Measurements from ENCODE around the gene RGCC. TPM values are rescaled to one million over a fixed set of nuclear protein-coding genes. Genes with fewer than 3 reads are reported as not detected.

Gene RGCC
- total and polyA plus RNA-seq, 7 experiments from 2014 or later = 45.9 to 402 (median 197) TPM

- H3K27me3 Mint-ChIP-seq = no peaks in the 10 kb centered on the region
Measured at GRCh38 chr13:41465898-41466320, 8.6 kb downstream of the RGCC start.

GRCh38 chr13:41467425-41467945 lies 10.1 kb downstream of the RGCC start:
- peaks cover 12 to 54% (median 52%) of the 10 kb centered on the region in 5 donors for H3K36me3 Mint-ChIP-seq
- CTCF ChIA-PET = interaction anchor here (0.5 to 1.5 kb wide), 6 partner anchors 8 to 194 kb away, joined by 3 to 4 read pairs (median 3); no protein-coding TSS in a partner anchor
- intact Hi-C loops (cut with micrococcal nuclease) = loop anchor here (10.0 kb wide), 2 partner anchors 927 to 1283 kb away; no protein-coding TSS in a partner anchor
- no peaks in the 10 kb centered on the region for H3K27me3 Mint-ChIP-seq
- DNase-seq (no peak), ATAC-seq (no peak)
- peaks cover 0 to 10% (median 0%) of the 10 kb centered on the region in 11 donors for H3K9me3 Mint-ChIP-seq
- H3K4me1 Mint-ChIP-seq = peaks cover 45 to 98% (median 89%) of the 10 kb centered on the region in 7 donors
- H3K27me3 ChIP-seq (ENCODE audit: control insufficient read depth in 2 of 2, insufficient read depth in 2 of 2, low read length in 2 of 2) = no peaks in the 10 kb centered on the region
- H3K27ac ChIP-seq (ENCODE audit: low read depth, low read length) = peak overlapping the region; percentile 97
- H3K36me3 ChIP-seq (ENCODE audit: control insufficient read depth in 2 of 3, insufficient read depth in 3 of 3, low read length in 3 of 3) = peaks cover 21 to 34% (median 28%) of the 10 kb centered on the region in 3 experiments
- no peak overlapping the region for H3K4me3 ChIP-seq (ENCODE audit: low read length)
- peak overlapping the region in 6 of 10 donors; percentile 61 to 98 (median 94) for H3K4me3 Mint-ChIP-seq
- H3K27ac Mint-ChIP-seq = peak overlapping the region in 8 of 9 donors; percentile 96 to 100 (median 99)
- no peaks in the 10 kb centered on the region for H3K9me3 ChIP-seq (ENCODE audit: control insufficient read depth in 2 of 3, low read length in 3 of 3)
- peaks cover 43 to 72% of the 10 kb centered on the region in 2 donors for H3K4me1 ChIP-seq (ENCODE audit: control insufficient read depth in 2 of 2, insufficient read depth in 2 of 2, low read length in 2 of 2)
- POLR2A ChIA-PET = interaction anchor here (1.1 to 11.0 kb wide), 7 partner anchors 17 to 185 kb away, joined by 3 to 284 read pairs (median 4); no protein-coding TSS in a partner anchor

More at GRCh38 chr13:41465898-41466320, 8.6 kb downstream of the RGCC start:
- ChIA-PET CTCF (interaction anchor here (0.6 to 1.9 kb wide), 4 partner anchors 33 to 178 kb away, joined by 3 to 10 read pairs (median 3); no protein-coding TSS in a partner anchor), POLR2A (interaction anchor here (1.1 to 11.0 kb wide), 7 partner anchors 8 to 109 kb away, joined by 3 to 284 read pairs (median 7); partner anchors contain the start of gene RGCC)
- Histone ChIP-seq H3K36me3 (ENCODE audit: control insufficient read depth in 2 of 3, insufficient read depth in 3 of 3, low read length in 3 of 3) (peaks cover 21 to 31% (median 28%) of the 10 kb centered on the region in 3 experiments), H3K27me3 (ENCODE audit: control insufficient read depth in 2 of 2, insufficient read depth in 2 of 2, low read length in 2 of 2) (no peaks in the 10 kb centered on the region), H3K4me3 (ENCODE audit: low read length) (peak overlapping the region; percentile 36), H3K27ac (ENCODE audit: low read depth, low read length) (peak overlapping the region; percentile 97), H3K4me1 (ENCODE audit: control insufficient read depth in 2 of 2, insufficient read depth in 2 of 2, low read length in 2 of 2) (peaks cover 58 to 85% of the 10 kb centered on the region in 2 donors), H3K9me3 (ENCODE audit: control insufficient read depth in 2 of 3, low read length in 3 of 3) (no peaks in the 10 kb centered on the region)
- H3K4me3 Mint-ChIP-seq = peak overlapping the region; percentile 89 to 98 (median 94)
- H3K27ac Mint-ChIP-seq = peak overlapping the region; percentile 96 to 100 (median 99)
- H3K9me3 Mint-ChIP-seq = peaks cover 0 to 10% (median 0%) of the 10 kb centered on the region in 11 donors
- intact Hi-C loops (cut with micrococcal nuclease) = loop anchor here (1.0 to 10.0 kb wide), 11 partner anchors 9 to 1281 kb away; partner anchors contain the start of genes RGCC (in 2 of the 2) and WBP4 (in 1 of the 2)
- no peak for DNase-seq
- ATAC-seq = peak; percentile 1
- peaks cover 58 to 98% (median 92%) of the 10 kb centered on the region in 7 donors for H3K4me1 Mint-ChIP-seq
- H3K36me3 Mint-ChIP-seq = peaks cover 9 to 56% (median 44%) of the 10 kb centered on the region in 5 donors

GRCh38 chr13:41468631-41469030 lies 11.3 kb downstream of the RGCC start:
- Mint-ChIP-seq H3K9me3 (peaks cover 0 to 9% (median 5%) of the 10 kb centered on the region in 11 donors), H3K27me3 (no peaks in the 10 kb centered on the region), H3K4me1 (peaks cover 38 to 98% (median 87%) of the 10 kb centered on the region in 7 donors), H3K27ac (peak overlapping the region in 8 of 9 donors; percentile 25 to 100 (median 98)), H3K36me3 (peaks cover 12 to 63% (median 60%) of the 10 kb centered on the region in 5 donors), H3K4me3 (peak overlapping the region in 4 of 10 donors; percentile 44 to 98 (median 94))
- Histone ChIP-seq H3K27me3 (ENCODE audit: control insufficient read depth in 2 of 2, insufficient read depth in 2 of 2, low read length in 2 of 2) (no peaks in the 10 kb centered on the region), H3K4me3 (ENCODE audit: low read length) (no peak overlapping the region), H3K36me3 (ENCODE audit: control insufficient read depth in 2 of 3, insufficient read depth in 3 of 3, low read length in 3 of 3) (peaks cover 21 to 34% (median 28%) of the 10 kb centered on the region in 3 experiments), H3K27ac (ENCODE audit: low read depth, low read length) (no peak overlapping the region), H3K4me1 (ENCODE audit: control insufficient read depth in 2 of 2, insufficient read depth in 2 of 2, low read length in 2 of 2) (peaks cover 33 to 66% of the 10 kb centered on the region in 2 donors), H3K9me3 (ENCODE audit: control insufficient read depth in 2 of 3, low read length in 3 of 3) (no peaks in the 10 kb centered on the region)
- ChIA-PET CTCF (interaction anchor here (1.5 to 3.5 kb wide), 2 partner anchors 10 to 24 kb away, joined by 3 to 22 read pairs; partner anchors contain the start of gene RGCC), POLR2A (interaction anchor here (0.6 to 11.0 kb wide), 6 partner anchors 9 to 1597 kb away, joined by 3 to 284 read pairs (median 4); no protein-coding TSS in a partner anchor)
- intact Hi-C loops (cut with micrococcal nuclease) = loop anchor here (10.0 kb wide), 2 partner anchors 926 to 1284 kb away; no protein-coding TSS in a partner anchor
- ATAC-seq = no peak
- no peak for DNase-seq

- Mint-ChIP-seq H3K27me3 (no peaks in the 10 kb centered on the region), H3K4me3 (peak overlapping the region in 9 of 10 donors; percentile 10 to 60 (median 25)), H3K4me1 (peaks cover 25 to 96% (median 81%) of the 10 kb centered on the region in 7 donors), H3K27ac (peak overlapping the region in 8 of 9 donors; percentile 29 to 99 (median 93)), H3K36me3 (peaks cover 12 to 64% (median 57%) of the 10 kb centered on the region in 5 donors), H3K9me3 (peaks cover 0 to 16% (median 5%) of the 10 kb centered on the region in 11 donors)
- Histone ChIP-seq H3K4me3 (ENCODE audit: low read length) (no peak overlapping the region), H3K27ac (ENCODE audit: low read depth, low read length) (no peak overlapping the region), H3K36me3 (ENCODE audit: control insufficient read depth in 2 of 3, insufficient read depth in 3 of 3, low read length in 3 of 3) (peaks cover 21 to 34% (median 28%) of the 10 kb centered on the region in 3 experiments), H3K9me3 (ENCODE audit: control insufficient read depth in 2 of 3, low read length in 3 of 3) (no peaks in the 10 kb centered on the region), H3K4me1 (ENCODE audit: control insufficient read depth in 2 of 2, insufficient read depth in 2 of 2, low read length in 2 of 2) (peaks cover 19 to 51% of the 10 kb centered on the region in 2 donors), H3K27me3 (ENCODE audit: control insufficient read depth in 2 of 2, insufficient read depth in 2 of 2, low read length in 2 of 2) (no peaks in the 10 kb centered on the region)
- intact Hi-C loops (cut with micrococcal nuclease) = no loop called here
- peak; percentile 19 for ATAC-seq
- CTCF ChIA-PET = interaction anchor here (1.6 to 3.5 kb wide), 2 partner anchors 11 to 18 kb away, joined by 8 to 22 read pairs; partner anchors contain the start of gene RGCC
- POLR2A ChIA-PET = interaction anchor here (1.6 to 11.0 kb wide), 5 partner anchors 8 to 90 kb away, joined by 4 to 284 read pairs (median 15); no protein-coding TSS in a partner anchor
- peak in 1 of 9 donors; percentile 59 for DNase-seq
Measured at GRCh38 chr13:41470196-41470595, 12.8 kb downstream of the RGCC start.

- Mint-ChIP-seq H3K36me3 (peaks cover 11 to 70% (median 54%) of the 10 kb centered on the region in 5 donors), H3K4me3 (peak overlapping the region in 4 of 10 donors; percentile 1 to 30 (median 11)), H3K9me3 (peaks cover 0 to 24% (median 5%) of the 10 kb centered on the region in 11 donors), H3K27ac (peak overlapping the region in 8 of 9 donors; percentile 29 to 91 (median 82)), H3K27me3 (no peaks in the 10 kb centered on the region), H3K4me1 (peaks cover 10 to 90% (median 81%) of the 10 kb centered on the region in 7 donors)
- POLR2A ChIA-PET = interaction anchor here (0.9 to 11.0 kb wide), 6 partner anchors 9 to 89 kb away, joined by 4 to 284 read pairs (median 12); no protein-coding TSS in a partner anchor
- Histone ChIP-seq H3K4me3 (ENCODE audit: low read length) (no peak overlapping the region), H3K4me1 (ENCODE audit: control insufficient read depth in 2 of 2, insufficient read depth in 2 of 2, low read length in 2 of 2) (peaks cover 3 to 36% of the 10 kb centered on the region in 2 donors), H3K27me3 (ENCODE audit: control insufficient read depth in 2 of 2, insufficient read depth in 2 of 2, low read length in 2 of 2) (no peaks in the 10 kb centered on the region), H3K36me3 (ENCODE audit: control insufficient read depth in 2 of 3, insufficient read depth in 3 of 3, low read length in 3 of 3) (peaks cover 21 to 34% (median 27%) of the 10 kb centered on the region in 3 experiments), H3K9me3 (ENCODE audit: control insufficient read depth in 2 of 3, low read length in 3 of 3) (no peaks in the 10 kb centered on the region), H3K27ac (ENCODE audit: low read depth, low read length) (peak overlapping the region; percentile 34)
- CTCF ChIA-PET = interaction anchor here (0.9 to 3.5 kb wide), 3 partner anchors 13 to 181 kb away, joined by 3 to 22 read pairs (median 4); partner anchors contain the start of gene RGCC
- DNase-seq (no peak), ATAC-seq (peak; percentile 39)
- intact Hi-C loops (cut with micrococcal nuclease) = no loop called here
Measured at GRCh38 chr13:41471785-41472184, 14.4 kb downstream of the RGCC start.

GRCh38 chr13:41487222-41487621 lies 29.9 kb downstream of the RGCC start:
- ATAC-seq (no peak), DNase-seq (no peak)
- peak overlapping the region; percentile 69 for H3K27ac ChIP-seq (ENCODE audit: low read depth, low read length)
- ChIA-PET CTCF (interaction anchor here (2.1 to 2.5 kb wide), 2 partner anchors 16 to 28 kb away, joined by 8 to 9 read pairs; no protein-coding TSS in a partner anchor), POLR2A (interaction anchor here (0.6 to 16.2 kb wide), 7 partner anchors 8 to 711 kb away, joined by 3 to 284 read pairs (median 4); no protein-coding TSS in a partner anchor)
- Mint-ChIP-seq H3K27me3 (no peaks in the 10 kb centered on the region), H3K4me1 (peaks cover 21 to 56% (median 52%) of the 10 kb centered on the region in 7 donors), H3K4me3 (peak overlapping the region in 2 of 10 donors; percentile 80 to 81), H3K36me3 (peaks cover 9 to 33% (median 28%) of the 10 kb centered on the region in 5 donors), H3K9me3 (peaks cover 7 to 47% (median 24%) of the 10 kb centered on the region in 11 donors), H3K27ac (peak overlapping the region in 7 of 9 donors; percentile 93 to 99 (median 96))
- no peak overlapping the region for H3K4me3 ChIP-seq (ENCODE audit: low read length)
- H3K36me3 ChIP-seq (ENCODE audit: control insufficient read depth in 2 of 3, insufficient read depth in 3 of 3, low read length in 3 of 3) = no peaks in the 10 kb centered on the region
- intact Hi-C loops (cut with micrococcal nuclease) = no loop called here
- peaks cover 6 to 31% of the 10 kb centered on the region in 2 donors for H3K4me1 ChIP-seq (ENCODE audit: control insufficient read depth in 2 of 2, insufficient read depth in 2 of 2, low read length in 2 of 2)
- no peaks in the 10 kb centered on the region for H3K27me3 ChIP-seq (ENCODE audit: control insufficient read depth in 2 of 2, insufficient read depth in 2 of 2, low read length in 2 of 2)
- no peaks in the 10 kb centered on the region for H3K9me3 ChIP-seq (ENCODE audit: control insufficient read depth in 2 of 3, low read length in 3 of 3)

Measured in naive thymus-derived CD4-positive, alpha-beta T cell (primary cell).